Fibroblast of skin of abdomen (primary cell): ENCODE results near the gene DIRAS2.

Experiments used
- DNase-seq: peaks from one replicate; pipeline ENCODE4 v3.0.0-alpha.2; 2013

DIRAS2 gene

DNA sequence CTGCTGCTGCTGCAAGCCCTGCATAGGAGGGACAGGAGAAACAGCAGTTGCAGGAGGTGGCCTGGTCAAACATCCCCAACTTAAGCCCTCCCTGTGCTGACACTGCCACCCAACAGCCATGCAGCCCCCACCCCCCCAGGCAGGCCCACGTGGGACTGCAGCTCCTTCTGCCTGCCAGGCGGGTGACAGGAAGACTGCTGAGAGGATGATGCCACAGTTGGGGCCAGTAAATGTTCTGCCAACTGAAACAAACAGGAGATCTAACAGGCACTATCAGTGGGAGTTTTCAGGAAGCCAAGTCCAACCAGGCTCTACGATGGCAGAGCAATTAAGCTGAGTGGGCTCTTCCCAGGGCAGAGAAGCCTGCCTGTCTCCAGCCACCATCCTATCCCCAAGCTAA, 31.1 kb downstream of the DIRAS2 start:
- DNase-seq: no peak

DNA sequence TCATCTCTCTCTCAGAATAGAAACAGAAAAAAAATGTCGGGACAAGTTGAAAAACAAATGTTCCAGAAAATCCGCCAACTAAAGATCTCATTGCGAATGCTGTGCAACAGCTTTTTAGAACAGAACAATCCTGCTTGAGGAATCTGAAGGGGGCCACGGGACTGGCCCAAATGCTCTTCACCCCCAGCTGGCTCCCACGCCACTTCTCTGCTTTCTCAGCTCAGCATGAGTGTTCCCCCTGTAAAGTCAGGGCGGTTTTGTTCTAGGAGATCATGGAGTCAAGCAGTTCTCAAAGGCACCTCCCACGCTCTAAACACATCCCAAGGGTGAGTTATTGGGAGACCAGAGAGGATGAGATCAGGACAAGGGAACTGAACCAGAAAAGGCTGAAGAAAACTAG, 31.5 kb downstream of the DIRAS2 start:
- no peak for DNase-seq

- DNase-seq: no peak
Observed at GRCh38 chr9:90607701-90608516, 34.7 kb downstream of the DIRAS2 start.

DNA sequence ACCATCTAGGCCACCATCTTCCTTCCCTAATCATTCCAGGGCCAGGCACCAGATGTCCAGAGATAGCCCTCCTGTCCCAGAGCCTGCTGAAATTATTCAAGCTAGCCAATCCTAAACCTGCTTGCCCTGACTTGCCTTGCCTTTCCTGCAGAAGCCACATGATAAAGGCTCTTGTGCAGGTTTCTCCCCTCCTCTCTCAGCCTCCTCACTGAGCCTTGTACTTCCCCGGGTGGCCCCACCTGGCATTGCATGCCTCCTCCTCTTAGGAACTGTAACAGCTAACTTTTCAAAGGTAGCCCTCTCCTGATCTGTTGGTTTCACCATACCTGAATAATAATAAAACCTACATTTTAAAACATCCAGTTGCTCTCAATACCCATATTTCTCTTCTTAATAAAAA, 42.6 kb downstream of the DIRAS2 start:
- no peak for DNase-seq

DNA sequence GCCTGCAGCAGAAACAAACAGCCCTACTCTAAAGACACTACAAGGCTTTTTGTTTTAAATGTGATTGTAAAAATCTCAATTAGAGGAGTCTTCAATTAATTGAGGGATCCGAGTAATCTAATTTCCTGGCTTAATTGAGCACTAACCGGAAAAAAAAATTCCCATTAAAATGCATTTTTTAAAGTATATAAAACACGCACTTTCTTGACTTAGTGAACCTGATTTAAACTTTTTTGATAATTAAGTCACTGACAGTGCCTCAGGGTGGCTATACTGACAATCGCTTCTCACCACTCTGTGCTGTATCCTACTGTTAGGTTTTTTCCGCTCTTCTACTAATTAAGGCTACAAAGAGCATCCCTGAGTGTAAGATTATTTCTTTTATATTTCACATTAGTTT, 44.4 kb downstream of the DIRAS2 start:
- DNase-seq: no peak

GRCh38 chr9:90593646-90594045, 49.0 kb downstream of the DIRAS2 start:
- DNase-seq: no peak

GRCh38 chr9:90580576-90580975, 62.0 kb downstream of the DIRAS2 start:
- DNase-seq: no peak

DNA sequence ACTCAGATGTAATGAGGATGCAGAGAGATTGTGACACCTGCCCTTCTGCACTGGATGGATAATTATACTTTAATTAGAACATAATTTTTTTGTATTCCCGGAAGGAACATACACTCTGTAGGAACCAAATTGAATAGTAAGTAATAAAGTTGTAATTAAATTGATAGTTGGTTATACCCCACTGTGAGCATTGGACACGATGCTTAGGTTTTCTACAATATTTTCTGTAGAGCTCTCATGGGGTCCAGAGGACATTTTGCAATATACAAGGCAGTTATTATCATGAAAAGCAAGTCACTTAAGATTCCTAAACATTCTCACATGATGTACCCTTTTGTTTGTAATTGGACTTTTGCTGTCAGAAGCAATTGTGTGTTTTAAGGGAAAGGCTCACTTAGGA, 63.4 kb downstream of the DIRAS2 start:
- DNase-seq: no peak

GRCh38 chr9:90578126-90578815, 64.4 kb downstream of the DIRAS2 start:
- no peak for DNase-seq

DNA sequence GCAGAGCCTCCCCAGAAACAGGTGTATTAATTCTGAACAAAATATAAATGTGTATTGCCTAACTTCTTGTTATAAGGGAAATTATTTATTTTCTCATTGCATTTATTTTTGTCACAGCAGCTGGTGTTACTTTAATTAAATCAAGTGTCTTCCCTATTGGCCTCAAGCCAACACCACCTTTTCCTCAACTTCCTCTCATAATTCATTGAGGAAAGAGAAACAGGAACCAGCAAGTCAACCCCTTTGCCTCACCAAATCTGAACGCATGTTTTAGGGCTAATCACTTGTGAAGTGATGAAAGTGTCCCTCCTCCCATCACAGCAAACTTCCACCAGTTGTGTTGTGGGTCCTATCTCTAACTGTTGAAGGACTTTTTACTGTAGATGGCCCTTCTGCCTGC, 73.1 kb downstream of the DIRAS2 start:
- no peak for DNase-seq

GRCh38 chr9:90568667-90569066, 74.0 kb downstream of the DIRAS2 start:
- no peak for DNase-seq

DNA sequence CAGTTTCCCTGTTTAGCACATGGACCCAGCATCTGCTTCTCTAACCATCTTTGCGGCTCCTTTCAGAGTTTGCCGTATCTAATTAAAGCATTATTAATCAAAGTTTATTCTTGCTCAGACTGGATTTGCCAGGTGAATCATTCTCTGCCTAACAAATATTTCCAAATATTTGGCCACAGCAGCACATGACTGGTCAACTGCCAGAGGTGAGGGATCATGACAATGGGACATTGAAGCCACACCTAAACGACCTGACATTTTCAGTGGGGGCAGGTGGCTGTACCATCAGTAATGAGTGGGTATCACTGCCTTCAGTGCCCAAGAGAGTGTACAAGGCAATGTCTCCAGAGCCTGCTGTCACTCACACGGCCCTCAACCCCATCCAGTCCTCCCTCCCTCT, 80.4 kb downstream of the DIRAS2 start:
- no peak for DNase-seq
